Suprapubic skin (tissue), 4 donors: ENCODE measurements around the gene NOS1AP. TPM values are rescaled to one million over a fixed set of nuclear protein-coding genes. Genes with fewer than 3 reads are reported as not detected.

Experiments
- DNase-seq, 2 donors: peaks; one replicate each; pipeline ENCODE4 v3.0.0-alpha.2; 2019; ENCODE audit warnings: low spot score in 2 of 2
- H3K27ac ChIP-seq: fragments of 200-600 bp; sonication (generic); one replicate; pipeline ENCODE4 v1.5.1; 2019
- H3K27me3 ChIP-seq: fragments of 200-600 bp; sonication (generic); one replicate; pipeline ENCODE4 v1.5.1; 2019
- H3K36me3 ChIP-seq: fragments of 200-600 bp; sonication (generic); one replicate; pipeline ENCODE4 v1.5.1; 2019
- H3K4me1 ChIP-seq: fragments of 200-600 bp; sonication (generic); one replicate; pipeline ENCODE4 v1.5.1; 2019
- H3K4me3 ChIP-seq: fragments of 200-600 bp; sonication (generic); one replicate; pipeline ENCODE4 v1.5.1; 2019; ENCODE audit warnings: mild to moderate bottlenecking
- H3K9me3 ChIP-seq: fragments of 200-600 bp; sonication (generic); one replicate; pipeline ENCODE4 v1.5.1; 2019
- CTCF ChIP-seq, 2 donors: fragments of 200-600 bp in 1 of 2; fragments of 450-650 bp in 1 of 2; sonication (generic) in 1 of 2; IDR thresholded peaks; one replicate each; pipeline ENCODE4 v1.5.1; 2016 to 2019; ENCODE audit warnings: antibody characterized with exemption in 2 of 2, mild to moderate bottlenecking in 1 of 2, moderate library complexity in 1 of 2
- EP300 ChIP-seq: sonication (generic); formaldehyde crosslinking; IDR thresholded peaks from one replicate; pipeline ENCODE4 v1.6.1; 2017; ENCODE audit warnings: antibody characterized with exemption
- POLR2A ChIP-seq, 2 donors: fragments of 450-650 bp; IDR thresholded peaks; one replicate each; pipeline ENCODE4 v1.6.1; 2017; ENCODE audit warnings: antibody characterized with exemption in 2 of 2, mild to moderate bottlenecking in 2 of 2, moderate library complexity in 2 of 2
- POLR2AphosphoS5 ChIP-seq, 3 donors: sonication (generic); formaldehyde crosslinking; IDR thresholded peaks; one replicate each; pipeline ENCODE4 v1.6.1; 2017; ENCODE audit warnings: antibody characterized with exemption in 3 of 3
- WGBS: methylation state at CpG from one replicate; pipeline ENCODE4 v1.1.5; 2018; 5-methylcytosine and 5-hydroxymethylcytosine counted together
- total RNA-seq, 4 donors: library from RNA; depleted of rRNA; stranded (reverse); fragments of >200 nt; gene quantifications; one replicate each; pipeline ENCODE4 v1.1.0, GENCODE V29; 2016

Gene NOS1AP
- total RNA-seq, 4 donors from 2014 or later, result 1.9 to 9.5 (median 3.3) TPM

- 82% methylated on average over 2 of the region's 2 CpGs for WGBS
- Histone ChIP-seq H3K36me3 (no peaks in the 10 kb centered on the region), H3K9me3 (no peaks in the 10 kb centered on the region), H3K4me1 (peaks cover 21% of the 10 kb centered on the region), H3K27ac (no peak overlapping the region), H3K27me3 (no peaks in the 10 kb centered on the region), H3K4me3 (no peak overlapping the region)
- DNase-seq, result no peak
- TF ChIP-seq POLR2AphosphoS5 (IDR thresholded peaks at IDR 0.05) (no peak), POLR2A (IDR thresholded peaks at IDR 0.05) (no peak), EP300 (no peak), CTCF (IDR thresholded peaks at IDR 0.05) (no peak)
These were observed 214.2 kb downstream of the NOS1AP start for GRCh38 chr1:162283657-162284056.

- WGBS, result 51% methylated on average over 3 of the region's 3 CpGs
- Histone ChIP-seq H3K4me1 (peaks cover 21% of the 10 kb centered on the region), H3K27ac (no peak overlapping the region)
These were observed 214.9 kb downstream of the NOS1AP start for GRCh38 chr1:162284206-162284955.

GRCh38 chr1:162285149-162285561 lies 215.7 kb downstream of the NOS1AP start:
- Histone ChIP-seq H3K4me1 (peaks cover 21% of the 10 kb centered on the region), H3K36me3 (no peaks in the 10 kb centered on the region), H3K27ac (no peak overlapping the region), H3K27me3 (no peaks in the 10 kb centered on the region), H3K4me3 (no peak overlapping the region), H3K9me3 (no peaks in the 10 kb centered on the region)
- WGBS, result 49% methylated on average over 4 of the region's 5 CpGs
- DNase-seq, result peak in 1 of 2 donors; percentile 63
- no peak for TF ChIP-seq POLR2AphosphoS5 (IDR thresholded peaks at IDR 0.05)
- TF ChIP-seq CTCF (IDR thresholded peaks at IDR 0.05), result no peak
- no peak for TF ChIP-seq POLR2A (IDR thresholded peaks at IDR 0.05)
- no peak for TF ChIP-seq EP300

More at GRCh38 chr1:162284206-162284955, 214.9 kb downstream of the NOS1AP start:
- no peak for DNase-seq
- H3K9me3 ChIP-seq, result no peaks in the 10 kb centered on the region
- H3K27me3 ChIP-seq, result no peaks in the 10 kb centered on the region
- no peak overlapping the region for H3K4me3 ChIP-seq
- no peak for TF ChIP-seq POLR2AphosphoS5 (IDR thresholded peaks at IDR 0.05)
- TF ChIP-seq EP300, result no peak
- TF ChIP-seq CTCF (IDR thresholded peaks at IDR 0.05), result no peak
- no peak for TF ChIP-seq POLR2A (IDR thresholded peaks at IDR 0.05)
- H3K36me3 ChIP-seq, result no peaks in the 10 kb centered on the region

GRCh38 chr1:162291000-162291399 lies 221.5 kb downstream of the NOS1AP start:
- Histone ChIP-seq H3K27ac (no peak overlapping the region), H3K36me3 (no peaks in the 10 kb centered on the region), H3K4me3 (no peak overlapping the region), H3K27me3 (no peaks in the 10 kb centered on the region), H3K9me3 (no peaks in the 10 kb centered on the region), H3K4me1 (peaks cover 1% of the 10 kb centered on the region)
- DNase-seq, result no peak
- 96% methylated on average over 1 of the region's 1 CpG for WGBS
- TF ChIP-seq CTCF (IDR thresholded peaks at IDR 0.05), result no peak
- no peak for TF ChIP-seq EP300
- TF ChIP-seq POLR2AphosphoS5 (IDR thresholded peaks at IDR 0.05), result no peak
- no peak for TF ChIP-seq POLR2A (IDR thresholded peaks at IDR 0.05)

GRCh38 chr1:162292422-162292849 lies 222.9 kb downstream of the NOS1AP start:
- no peak for DNase-seq
- Histone ChIP-seq H3K27me3 (no peaks in the 10 kb centered on the region), H3K27ac (no peak overlapping the region), H3K36me3 (no peaks in the 10 kb centered on the region), H3K4me1 (no peaks in the 10 kb centered on the region), H3K9me3 (no peaks in the 10 kb centered on the region), H3K4me3 (no peak overlapping the region)
- WGBS, result 61% methylated on average over 2 of the region's 2 CpGs
- no peak for TF ChIP-seq POLR2AphosphoS5 (IDR thresholded peaks at IDR 0.05)
- no peak for TF ChIP-seq CTCF (IDR thresholded peaks at IDR 0.05)
- no peak for TF ChIP-seq POLR2A (IDR thresholded peaks at IDR 0.05)
- no peak for TF ChIP-seq EP300
